SK-MEL-5 (cell line): ENCODE results near the gene BSCL2. TPM values are rescaled to one million over a fixed set of nuclear protein-coding genes. Genes with fewer than 3 reads are reported as not detected.

ENCODE experiments used
- DNase-seq: peaks from one replicate; pipeline ENCODE4 v3.0.0-alpha.2; 2016; ENCODE audit warnings: low read depth, low spot score
- in situ Hi-C: cut with HindIII; loops from 2 replicates; pipeline ENCODE4 v1.10.0; 2016; ENCODE audit warnings: low sequenced_read_pairs, high pct_unique_total_duplicates, low pct_unique_long_range_greater_than_20kb
- small RNA-seq, 2 experiments: library from RNA; depleted of rRNA; stranded (forward); fragments of <200 nt; gene quantifications; one replicate each; pipeline ENCODE3, GENCODE V24; 2014
- total RNA-seq: library from RNA; depleted of rRNA; stranded (reverse); fragments of >200 nt; shearing (Covaris generic); gene quantifications from 2 replicates; pipeline ENCODE4 v1.2.3, GENCODE V29; 2014; rRNA removed

BSCL2 gene
- total RNA-seq, 1 experiment from 2014 or later: 98.1 TPM

DNA sequence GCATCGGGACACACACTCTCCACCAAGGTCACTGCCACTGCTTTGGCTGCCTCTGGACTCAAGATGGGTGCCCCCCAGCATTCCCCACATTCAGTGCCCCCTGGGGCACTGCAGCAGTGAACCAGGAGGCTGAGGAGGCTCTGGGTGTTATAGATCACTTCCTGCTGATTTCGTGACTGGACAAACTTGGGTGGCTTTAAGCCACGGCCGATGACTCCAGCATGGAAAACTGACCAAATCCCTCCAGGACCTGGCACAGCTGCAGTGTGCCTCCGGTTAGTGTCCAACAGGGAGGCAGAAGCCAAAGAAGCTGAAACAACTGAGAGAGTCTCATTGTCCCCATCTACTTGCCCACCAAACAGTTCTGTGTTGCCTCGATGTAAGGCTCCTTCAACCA is 59.6 kb downstream of the BSCL2 start:
- DNase-seq: no peak
- in situ Hi-C loops: no loop called here

DNA sequence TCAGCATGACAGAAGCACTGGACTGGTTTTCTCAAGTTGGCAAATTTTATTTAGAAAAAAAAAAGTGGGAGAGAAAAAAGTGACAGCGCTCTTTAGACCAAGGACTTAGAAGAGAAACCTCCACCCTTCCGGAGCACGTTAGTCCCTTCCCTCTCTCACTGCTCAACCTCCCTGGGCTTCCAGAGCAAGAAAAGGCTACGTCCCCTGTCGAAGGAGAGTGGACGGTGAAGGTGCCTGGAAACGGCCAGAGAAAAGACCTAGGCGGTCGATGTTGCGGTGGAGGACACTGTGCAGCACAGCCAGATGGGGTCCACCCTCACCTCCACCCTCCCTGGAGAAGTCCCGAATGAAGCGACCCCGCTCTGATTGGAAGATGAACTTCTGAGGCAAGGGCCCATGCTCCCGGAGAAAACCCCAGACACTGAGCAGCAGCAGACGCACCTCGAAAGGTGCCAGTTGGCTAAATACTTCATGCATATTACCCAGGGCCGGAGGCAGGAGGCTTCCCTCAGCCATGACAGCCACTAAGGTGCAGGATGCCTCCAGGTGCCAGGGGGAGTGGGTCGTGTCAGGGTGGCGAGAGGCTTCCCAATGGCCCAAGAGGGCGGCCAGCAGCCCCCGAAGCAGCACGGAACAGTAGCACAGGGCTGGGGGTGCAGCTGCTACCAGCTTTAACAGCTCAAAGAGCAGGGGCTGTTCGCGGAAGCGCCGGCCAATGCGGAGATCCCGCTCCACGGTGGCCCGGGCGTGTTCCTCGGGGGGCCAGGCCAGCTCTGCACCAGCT is 60.2 kb downstream of the BSCL2 start:
- DNase-seq: no peak
- in situ Hi-C loops: no loop called here

DNA sequence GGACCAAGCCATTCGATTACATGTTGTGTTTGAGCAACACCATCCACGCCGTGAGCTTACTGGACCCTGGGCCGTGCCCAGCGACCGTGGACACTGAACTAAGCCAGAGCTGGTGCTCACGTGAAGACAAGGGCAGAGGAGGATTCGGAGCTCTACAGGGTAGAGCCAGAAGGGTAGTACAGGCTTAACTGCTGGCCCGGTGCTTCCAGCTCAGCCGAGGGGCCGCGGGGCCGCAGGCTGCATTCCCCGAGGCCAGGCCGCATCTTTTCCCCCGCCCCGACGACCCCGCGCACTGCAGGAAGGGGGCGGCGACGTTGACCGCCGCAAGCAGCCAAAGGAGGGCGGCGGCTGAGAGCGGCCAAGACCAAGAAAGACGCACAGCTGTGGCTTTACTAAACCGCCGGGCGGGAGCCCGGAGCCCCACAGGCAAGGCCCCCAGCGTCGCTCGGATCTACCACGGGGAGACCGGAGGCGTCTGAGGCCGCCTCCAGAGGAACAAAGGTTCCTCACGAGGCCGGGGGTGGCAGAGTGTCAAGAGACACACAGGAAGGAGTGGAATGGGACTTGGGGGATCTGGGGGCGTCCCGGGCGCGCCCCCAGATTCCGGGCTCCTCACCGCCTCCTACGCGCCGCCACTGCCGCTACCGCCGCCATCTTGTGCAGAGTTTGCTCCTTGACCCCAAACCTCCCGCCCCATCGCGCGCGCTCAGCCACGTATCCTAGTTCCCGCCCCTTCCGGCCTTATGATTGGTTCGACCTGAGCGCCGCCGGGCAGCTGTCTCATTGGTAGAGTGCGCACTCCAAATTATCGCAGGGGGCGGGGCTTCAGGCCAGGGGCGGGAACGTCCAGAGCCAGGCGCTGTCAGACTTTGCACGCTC is 61.0 kb downstream of the BSCL2 start, which contains the start of gene GANAB:
Gene GANAB, minus strand, starts transcription at position 668 of the 879 bp plus-strand sequence. Its CDS starts 14 bp downstream, at position 654.
- peak; percentile 96 for DNase-seq
- in situ Hi-C loops: no loop called here

DNA sequence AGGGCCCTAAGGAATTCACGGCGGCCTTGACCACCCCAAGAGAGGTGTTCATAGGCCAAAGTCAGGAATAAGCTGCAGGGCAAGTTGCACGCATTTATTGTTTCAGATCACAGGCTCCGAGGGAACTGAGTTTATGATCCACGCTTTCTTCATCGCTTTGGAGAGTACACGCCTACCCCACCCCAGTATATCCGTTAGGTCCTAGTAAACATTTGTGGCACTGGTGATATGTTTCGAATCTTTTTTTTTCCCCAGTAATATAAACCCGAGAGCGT is 61.6 kb downstream of the BSCL2 start:
- in situ Hi-C loops: no loop called here
- no peak for DNase-seq

DNA sequence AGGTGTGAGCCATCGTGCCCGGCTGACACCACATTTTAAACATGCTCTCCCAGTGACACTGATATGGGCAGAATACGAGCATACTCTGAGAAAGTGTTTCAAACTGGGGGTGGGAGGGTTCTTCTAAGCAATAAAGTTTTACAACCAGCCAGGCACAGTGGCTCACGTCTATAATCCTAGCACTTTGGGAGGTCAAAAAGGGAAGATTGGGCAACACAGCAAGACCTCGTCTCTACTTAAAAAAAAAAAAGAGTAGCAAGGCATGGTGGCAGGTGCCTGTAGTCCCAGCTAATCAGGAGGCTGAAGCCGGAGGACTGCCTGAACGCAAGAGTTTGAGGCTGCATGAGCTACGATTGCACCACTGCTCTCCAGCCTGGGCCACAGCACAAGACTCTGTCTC is 63.0 kb downstream of the BSCL2 start:
- in situ Hi-C loops: no loop called here
- no peak for DNase-seq

Small RNA genes within 50 kb of the gene (small RNA-seq; reads per million reads assigned to genes)
- 0 reads per million in 2 experiments for gene SNORA57

Other genes with a start within 250 kb of the BSCL2 start
- gene AHNAK, start 160.6 kb downstream of the BSCL2 start, total RNA-seq: 11.3 and 14.3 TPM in 2 replicates
- gene EEF1G, start 133.5 kb downstream of the BSCL2 start, total RNA-seq: 1,631 and 1,643 TPM in 2 replicates
- 6.0 and 7.3 TPM in 2 replicates for gene TUT1, start 115.9 kb downstream of the BSCL2 start, total RNA-seq
- 55.4 and 56.3 TPM in 2 replicates for gene MTA2, start 105.6 kb downstream of the BSCL2 start, total RNA-seq
- 9.1 and 9.7 TPM in 2 replicates for gene EML3, start 94.6 kb downstream of the BSCL2 start, total RNA-seq
- 0.79 and 1.2 TPM in 2 replicates for gene ROM1, start 94.2 kb downstream of the BSCL2 start, total RNA-seq
- 66.7 and 70.2 TPM in 2 replicates for gene B3GAT3, start 85.4 kb downstream of the BSCL2 start, total RNA-seq
- gene GANAB, start 60.8 kb downstream of the BSCL2 start, total RNA-seq: 141 and 170 TPM in 2 replicates
- gene INTS5, start 54.1 kb downstream of the BSCL2 start, total RNA-seq: 11.8 and 14.1 TPM in 2 replicates
- gene C11orf98, start 42.2 kb downstream of the BSCL2 start, total RNA-seq: 48.5 and 73.7 TPM in 2 replicates
- gene CSKMT, start 42.1 kb downstream of the BSCL2 start, total RNA-seq: 4.5 and 6.5 TPM in 2 replicates
- gene UQCC3, start 35.8 kb downstream of the BSCL2 start, total RNA-seq: 10.2 and 10.3 TPM in 2 replicates
- 3.6 and 3.9 TPM in 2 replicates for gene LBHD1, start 35.2 kb downstream of the BSCL2 start, total RNA-seq
- 97.2 and 100 TPM in 2 replicates for gene UBXN1, start 28.4 kb downstream of the BSCL2 start, total RNA-seq
- gene LRRN4CL, start 17.9 kb downstream of the BSCL2 start, total RNA-seq: 1.1 and 1.3 TPM in 2 replicates
- not detected in 2 replicates for gene GNG3, start 252 bp upstream of the BSCL2 start, total RNA-seq
- 4.1 and 5.1 TPM in 2 replicates for gene HNRNPUL2, start 20.0 kb upstream of the BSCL2 start, total RNA-seq
- 25.0 and 25.4 TPM in 2 replicates for gene TTC9C, start 21.1 kb upstream of the BSCL2 start, total RNA-seq
- 5.0 and 5.2 TPM in 2 replicates for gene ZBTB3, start 46.7 kb upstream of the BSCL2 start, total RNA-seq
- gene POLR2G, start 54.2 kb upstream of the BSCL2 start, total RNA-seq: 85.8 and 95.1 TPM in 2 replicates
- 19.7 and 22.6 TPM in 2 replicates for gene TAF6L, start 64.0 kb upstream of the BSCL2 start, total RNA-seq
- gene TMEM179B, start 80.0 kb upstream of the BSCL2 start, total RNA-seq: 83.6 and 95.0 TPM in 2 replicates
- 23.6 and 23.9 TPM in 2 replicates for gene TMEM223, start 84.6 kb upstream of the BSCL2 start, total RNA-seq
- gene NXF1, start 98.0 kb upstream of the BSCL2 start, total RNA-seq: 11.4 and 16.3 TPM in 2 replicates
- gene STX5, start 124.6 kb upstream of the BSCL2 start, total RNA-seq: 16.1 and 18.1 TPM in 2 replicates
- gene TEX54, start 125.4 kb upstream of the BSCL2 start, total RNA-seq: not detected in 2 replicates
- 61.2 and 61.4 TPM in 2 replicates for gene WDR74, start 132.2 kb upstream of the BSCL2 start, total RNA-seq
- gene SLC3A2, start 173.5 kb upstream of the BSCL2 start, total RNA-seq: 734 and 765 TPM in 2 replicates
- gene CHRM1, start 213.9 kb upstream of the BSCL2 start, total RNA-seq: 0.16 and 0.18 TPM in 2 replicates